Glutamatergic neuron (in vitro differentiated cells): ENCODE results near the gene TMEM92. TPM values are rescaled to one million over a fixed set of nuclear protein-coding genes. Genes with fewer than 3 reads are reported as not detected.
A peak's percentile ranks its signal among the peaks of the same experiment; 100 is the strongest.

ENCODE experiments used
- DNase-seq: peaks from one replicate; pipeline ENCODE4 v3.0.0; 2022
- H3K27ac Mint-ChIP-seq: one replicate; pipeline ENCODE4 v1.8.0; 2020; ENCODE audit warnings: mild to moderate bottlenecking, mixed read lengths, inconsistent platforms; ENCODE audit not compliant: unreplicated experiment
- H3K27me3 Mint-ChIP-seq: one replicate; pipeline ENCODE4 v1.8.0; 2020; ENCODE audit warnings: mild to moderate bottlenecking, moderate library complexity, mixed read lengths, inconsistent platforms; ENCODE audit not compliant: unreplicated experiment
- H3K36me3 Mint-ChIP-seq: one replicate; pipeline ENCODE4 v1.8.0; 2020; ENCODE audit warnings: mild to moderate bottlenecking, mixed read lengths, inconsistent platforms; ENCODE audit not compliant: unreplicated experiment
- H3K4me1 Mint-ChIP-seq: one replicate; pipeline ENCODE4 v1.8.0; 2020; ENCODE audit warnings: mild to moderate bottlenecking, low read depth, mixed read lengths, inconsistent platforms; ENCODE audit not compliant: unreplicated experiment
- H3K4me3 Mint-ChIP-seq: one replicate; pipeline ENCODE4 v1.8.0; 2020; ENCODE audit warnings: mild to moderate bottlenecking, mixed read lengths, inconsistent platforms; ENCODE audit not compliant: unreplicated experiment
- H3K9me3 Mint-ChIP-seq: one replicate; pipeline ENCODE4 v1.8.0; 2020; ENCODE audit warnings: mild to moderate bottlenecking, moderate library complexity, mixed read lengths, inconsistent platforms; ENCODE audit not compliant: unreplicated experiment
- total RNA-seq: library from RNA; stranded (reverse); fragmentation: NEBNext Ultra II Directional; extraction: Animal tissue kit (Norgen Biotek cat#: 25700); gene quantifications from one replicate; pipeline ENCODE4 v1.2.1, GENCODE V29; 2021; ENCODE audit not compliant: unreplicated experiment
- TF ChIP-seq, protein P1 (sequence below): fragments of 200-600 bp; sonication (generic); IDR thresholded peaks from one replicate; pipeline ENCODE4 v1.5.0; 2021; ENCODE audit not compliant: partially characterized antibody, unreplicated experiment

TMEM92 gene
- total RNA-seq, 1 donor from 2014 or later: not detected

DNA sequence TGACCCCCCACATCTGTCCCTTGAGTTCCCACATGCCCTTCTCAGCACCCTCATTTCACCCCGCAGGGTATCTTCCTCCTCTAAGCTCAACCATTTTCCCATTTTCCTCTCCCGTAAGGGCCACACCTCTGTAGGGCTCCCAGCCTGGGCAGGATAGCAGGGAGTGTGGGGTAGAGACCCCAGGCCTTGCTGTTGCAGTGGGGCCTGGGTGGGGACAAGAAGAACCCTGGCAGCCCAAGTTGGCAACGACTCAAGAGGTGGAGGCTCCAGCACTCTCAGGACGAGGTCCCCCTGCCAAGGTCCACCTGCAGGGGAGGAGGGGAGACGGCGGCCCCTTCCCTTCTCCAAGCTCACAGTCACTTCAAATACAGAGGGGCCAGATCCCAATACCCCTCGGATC, 2.0 kb upstream of the TMEM92 start:
- Mint-ChIP-seq H3K27me3 (peaks cover 6% of the 10 kb centered on the region), H3K4me1 (no peaks in the 10 kb centered on the region), H3K36me3 (no peaks in the 10 kb centered on the region), H3K27ac (no peak overlapping the region), H3K9me3 (peaks cover 3% of the 10 kb centered on the region), H3K4me3 (no peak overlapping the region)
- no peak for DNase-seq
- TF ChIP-seq, protein P1, sequence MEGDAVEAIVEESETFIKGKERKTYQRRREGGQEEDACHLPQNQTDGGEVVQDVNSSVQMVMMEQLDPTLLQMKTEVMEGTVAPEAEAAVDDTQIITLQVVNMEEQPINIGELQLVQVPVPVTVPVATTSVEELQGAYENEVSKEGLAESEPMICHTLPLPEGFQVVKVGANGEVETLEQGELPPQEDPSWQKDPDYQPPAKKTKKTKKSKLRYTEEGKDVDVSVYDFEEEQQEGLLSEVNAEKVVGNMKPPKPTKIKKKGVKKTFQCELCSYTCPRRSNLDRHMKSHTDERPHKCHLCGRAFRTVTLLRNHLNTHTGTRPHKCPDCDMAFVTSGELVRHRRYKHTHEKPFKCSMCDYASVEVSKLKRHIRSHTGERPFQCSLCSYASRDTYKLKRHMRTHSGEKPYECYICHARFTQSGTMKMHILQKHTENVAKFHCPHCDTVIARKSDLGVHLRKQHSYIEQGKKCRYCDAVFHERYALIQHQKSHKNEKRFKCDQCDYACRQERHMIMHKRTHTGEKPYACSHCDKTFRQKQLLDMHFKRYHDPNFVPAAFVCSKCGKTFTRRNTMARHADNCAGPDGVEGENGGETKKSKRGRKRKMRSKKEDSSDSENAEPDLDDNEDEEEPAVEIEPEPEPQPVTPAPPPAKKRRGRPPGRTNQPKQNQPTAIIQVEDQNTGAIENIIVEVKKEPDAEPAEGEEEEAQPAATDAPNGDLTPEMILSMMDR: no peak

DNA sequence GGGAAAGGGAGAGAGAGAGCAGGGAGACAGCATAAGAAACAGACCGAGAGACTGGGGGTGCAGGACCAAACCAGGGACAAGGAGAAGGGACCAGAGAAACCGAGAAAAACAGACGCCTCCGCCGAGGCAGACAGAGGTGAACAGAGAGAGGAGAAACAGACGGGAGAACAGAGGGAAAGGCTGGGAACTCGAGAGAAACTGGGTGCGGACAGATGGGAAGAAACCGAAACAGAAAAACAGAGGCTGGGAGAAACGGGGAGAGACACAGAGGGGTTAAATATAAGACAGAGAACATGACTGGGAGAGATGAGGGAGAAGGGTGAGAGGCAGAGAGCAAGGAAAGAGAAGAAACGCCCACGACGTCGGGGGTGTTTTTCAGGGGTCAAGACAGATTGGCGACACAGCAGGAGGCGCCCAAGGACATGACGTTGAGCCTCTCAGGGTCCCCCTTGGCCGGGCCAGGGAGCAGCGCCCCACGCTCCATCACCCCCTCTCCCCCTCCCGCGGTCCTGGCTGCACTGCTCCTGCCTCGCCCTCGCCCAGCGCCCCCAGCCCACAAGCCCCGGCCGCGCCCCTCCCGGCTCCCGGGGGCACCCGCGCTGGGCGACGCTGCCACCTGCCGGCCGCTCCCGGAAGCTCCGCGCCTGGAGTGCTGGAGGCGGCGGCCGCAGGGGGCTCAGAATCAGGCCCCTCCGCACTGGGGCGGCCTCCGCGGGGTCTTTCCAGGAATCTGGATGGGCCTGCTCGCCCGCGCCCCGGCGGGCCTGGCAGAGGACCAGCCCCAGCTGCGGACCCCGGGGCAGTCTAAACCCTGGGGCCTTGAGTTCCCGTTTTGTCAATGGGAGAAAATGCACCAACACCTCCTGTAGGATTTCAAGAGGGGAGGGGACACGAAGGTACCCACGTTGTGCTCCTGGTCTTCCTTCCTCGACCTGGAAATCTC, 1.3 kb upstream of the TMEM92 start:
- peak overlapping the region; percentile 82 for H3K4me3 Mint-ChIP-seq
- H3K9me3 Mint-ChIP-seq: peaks cover 3% of the 10 kb centered on the region
- H3K27me3 Mint-ChIP-seq: peaks cover 6% of the 10 kb centered on the region
- peak overlapping the region; percentile 19 for H3K27ac Mint-ChIP-seq
- no peaks in the 10 kb centered on the region for H3K36me3 Mint-ChIP-seq
- DNase-seq: peak; percentile 85
- TF ChIP-seq, protein P1: peak; percentile 96
- no peaks in the 10 kb centered on the region for H3K4me1 Mint-ChIP-seq

DNA sequence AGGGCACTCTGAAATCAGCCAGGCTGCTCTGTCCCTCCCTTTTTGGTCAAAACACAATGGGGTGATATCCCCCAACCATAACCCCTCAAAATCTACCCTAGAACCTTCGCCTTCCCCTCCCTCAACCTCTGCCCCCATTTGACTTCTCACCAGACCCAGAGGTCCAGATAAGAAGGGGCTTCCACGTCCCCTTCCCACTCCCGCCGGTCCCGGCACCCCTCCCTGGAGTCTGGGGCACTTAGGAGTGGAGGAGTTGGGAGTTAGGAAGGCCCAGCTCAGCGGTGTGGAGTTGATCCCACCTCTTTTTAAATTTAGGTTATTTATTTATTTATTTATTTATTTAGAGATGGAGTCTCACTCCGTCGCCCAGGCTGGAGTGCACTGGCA, 619 bp upstream of the TMEM92 start:
- Mint-ChIP-seq H3K9me3 (peaks cover 3% of the 10 kb centered on the region), H3K36me3 (no peaks in the 10 kb centered on the region), H3K27me3 (peaks cover 6% of the 10 kb centered on the region), H3K27ac (no peak overlapping the region), H3K4me3 (no peak overlapping the region), H3K4me1 (no peaks in the 10 kb centered on the region)
- no peak for DNase-seq
- TF ChIP-seq, protein P1: no peak

DNA sequence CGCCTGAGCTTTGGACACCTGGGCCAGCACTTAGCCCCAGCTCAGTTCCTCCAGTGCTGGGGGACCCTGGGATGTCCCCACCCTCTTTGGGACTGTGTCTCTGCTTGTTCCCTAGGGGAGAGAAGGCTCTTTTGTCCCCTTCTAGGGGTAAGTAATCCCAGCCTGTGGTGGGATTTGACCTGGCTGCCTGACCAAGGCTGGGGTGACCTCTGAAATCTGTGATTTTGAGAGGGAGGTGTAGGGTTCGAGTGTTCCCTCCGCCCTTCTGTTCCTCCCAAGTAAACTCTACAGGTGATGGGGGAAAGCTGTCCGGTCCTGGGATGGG, 593 bp downstream of the TMEM92 start:
- Mint-ChIP-seq H3K36me3 (no peaks in the 10 kb centered on the region), H3K27ac (no peak overlapping the region)

DNA sequence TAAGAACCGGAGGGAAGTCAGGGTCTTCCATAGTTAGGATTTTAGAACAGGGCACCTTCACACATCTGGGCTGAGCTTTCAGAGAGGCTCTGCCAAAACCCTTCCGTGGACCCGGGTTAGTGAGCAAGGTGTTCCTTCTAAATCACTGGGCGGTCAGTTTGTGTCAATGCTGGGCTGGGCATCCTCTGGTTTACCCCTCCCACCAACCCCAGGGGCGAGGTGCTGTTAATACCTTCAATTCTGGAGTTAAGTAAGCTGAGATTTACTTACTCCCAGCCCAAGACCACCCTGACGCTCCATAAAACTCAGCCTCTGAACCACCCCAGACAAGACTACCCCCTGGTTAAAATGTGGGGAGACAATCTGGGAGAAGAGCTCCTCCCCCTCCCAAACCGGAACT, 1.0 kb downstream of the TMEM92 start:
- peaks cover 3% of the 10 kb centered on the region for H3K27me3 Mint-ChIP-seq
- TF ChIP-seq, protein P1: no peak
- no peak overlapping the region for H3K4me3 Mint-ChIP-seq
- no peaks in the 10 kb centered on the region for H3K4me1 Mint-ChIP-seq
- no peak for DNase-seq
- peaks cover 3% of the 10 kb centered on the region for H3K9me3 Mint-ChIP-seq
- no peak overlapping the region for H3K27ac Mint-ChIP-seq
- H3K36me3 Mint-ChIP-seq: no peaks in the 10 kb centered on the region

More for the DNA sequence above, 593 bp downstream of the TMEM92 start:
- TF ChIP-seq, protein P1: no peak
- H3K4me1 Mint-ChIP-seq: no peaks in the 10 kb centered on the region
- H3K27me3 Mint-ChIP-seq: peaks cover 3% of the 10 kb centered on the region
- no peak overlapping the region for H3K4me3 Mint-ChIP-seq
- H3K9me3 Mint-ChIP-seq: peaks cover 3% of the 10 kb centered on the region
- no peak for DNase-seq
